NT2/D1 (cell line): Measurements from ENCODE around the gene ZNF322.

Experiments used
- DNase-seq: peaks from one replicate; pipeline ENCODE4 v3.0.0-alpha.2; 2011; ENCODE audit warnings: low read depth, low spot score
- H3K27me3 ChIP-seq: 2 replicates; pipeline ENCODE4 v1.6.0; 2011; ENCODE audit warnings: mild to moderate bottlenecking; ENCODE audit not compliant: insufficient read length, insufficient read depth
- H3K36me3 ChIP-seq: 2 replicates; pipeline ENCODE4 v1.6.1; 2011; ENCODE audit warnings: mild to moderate bottlenecking, low read length, mixed read lengths; ENCODE audit not compliant: insufficient read depth, insufficient read length
- H3K4me1 ChIP-seq: 2 replicates; pipeline ENCODE4 v1.5.1; 2011; ENCODE audit not compliant: insufficient read depth, insufficient read length
- H3K4me3 ChIP-seq: 2 replicates; pipeline ENCODE4 v1.5.1; 2011; ENCODE audit warnings: low read depth; ENCODE audit not compliant: insufficient read length
- H3K9ac ChIP-seq: 2 replicates; pipeline ENCODE4 v1.6.0; 2011; ENCODE audit warnings: low read depth; ENCODE audit not compliant: insufficient read length
- H3K9me3 ChIP-seq: 2 replicates; pipeline ENCODE4 v1.5.1; 2011; ENCODE audit warnings: mild to moderate bottlenecking, low read length; ENCODE audit not compliant: insufficient read depth
- SUZ12 ChIP-seq: IDR thresholded peaks from 2 replicates; pipeline ENCODE4 v1.6.1; 2011; ENCODE audit not compliant: insufficient read length, insufficient read depth; ENCODE audit errors: extremely low read depth
- YY1 ChIP-seq: IDR thresholded peaks from 2 replicates; pipeline ENCODE4 v1.6.1; 2011; ENCODE audit not compliant: insufficient read length, insufficient read depth
- ZNF274 ChIP-seq: IDR thresholded peaks from 2 replicates; pipeline ENCODE4 v1.6.1; 2011; ENCODE audit warnings: mild to moderate bottlenecking, low read depth, low read length

ZNF322 gene

DNA sequence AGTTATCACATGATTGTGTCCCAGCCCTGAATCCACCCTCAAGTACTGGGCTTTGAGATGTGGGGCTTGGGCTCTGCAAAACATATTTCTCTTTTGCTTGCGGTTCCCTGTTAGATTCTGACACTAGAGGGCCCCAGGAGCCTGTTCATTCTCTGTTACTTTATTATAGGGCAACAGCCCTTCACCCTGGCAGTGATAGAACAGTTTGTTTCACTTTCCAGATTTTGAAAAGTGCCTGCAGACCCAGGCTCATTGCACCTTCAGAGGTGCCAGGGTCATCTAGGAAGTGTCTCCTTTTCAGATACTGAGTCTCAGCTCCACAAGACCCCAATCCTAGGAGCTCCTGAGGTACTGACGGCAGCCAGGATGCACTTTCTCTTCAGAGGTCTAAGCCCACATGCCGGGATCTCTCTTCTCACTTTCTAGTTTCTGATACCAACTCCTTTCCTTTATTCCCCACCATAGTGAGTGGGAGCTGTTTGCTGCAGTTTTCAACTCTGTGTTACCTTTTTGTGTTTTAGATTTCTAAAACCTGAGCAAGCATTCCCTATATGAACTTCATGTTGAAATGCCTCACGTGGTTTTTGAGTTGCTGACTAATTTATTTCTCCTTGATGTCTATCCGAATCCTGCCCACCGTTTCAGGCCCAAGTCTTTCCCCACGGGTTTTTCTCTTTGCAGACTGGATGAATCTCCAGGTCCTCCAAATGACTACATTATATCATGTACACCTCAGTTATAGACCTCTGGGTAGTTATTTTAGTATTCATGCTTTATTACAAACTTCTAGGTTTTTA, 51.9 kb downstream of the ZNF322 start:
- Histone ChIP-seq H3K36me3 (no peaks in the 10 kb centered on the region), H3K4me1 (no peaks in the 10 kb centered on the region), H3K9ac (no peak overlapping the region), H3K4me3 (no peak overlapping the region), H3K9me3 (no peaks in the 10 kb centered on the region), H3K27me3 (peaks cover 15% of the 10 kb centered on the region)
- no peak for TF ChIP-seq YY1
- no peak for TF ChIP-seq ZNF274
- no peak for TF ChIP-seq SUZ12
- DNase-seq = no peak

GRCh38 chr6:26604797-26605196, 54.7 kb downstream of the ZNF322 start:
- Histone ChIP-seq H3K36me3 (peaks cover 4% of the 10 kb centered on the region), H3K4me3 (no peak overlapping the region), H3K9me3 (no peaks in the 10 kb centered on the region), H3K9ac (no peak overlapping the region), H3K27me3 (no peaks in the 10 kb centered on the region), H3K4me1 (no peaks in the 10 kb centered on the region)
- TF ChIP-seq SUZ12 (no peak), ZNF274 (no peak), YY1 (no peak)
- no peak for DNase-seq

GRCh38 chr6:26604026-26604425, 55.5 kb downstream of the ZNF322 start:
- TF ChIP-seq SUZ12 (no peak), YY1 (no peak), ZNF274 (no peak)

GRCh38 chr6:26602262-26602661, 57.3 kb downstream of the ZNF322 start:
- no peaks in the 10 kb centered on the region for H3K9me3 ChIP-seq
- H3K4me3 ChIP-seq = no peak overlapping the region
- H3K9ac ChIP-seq = no peak overlapping the region
- H3K27me3 ChIP-seq = no peaks in the 10 kb centered on the region
- peaks cover 2% of the 10 kb centered on the region for H3K4me1 ChIP-seq
- no peak for TF ChIP-seq YY1
- no peak for TF ChIP-seq ZNF274
- TF ChIP-seq SUZ12 = no peak
- H3K36me3 ChIP-seq = peaks cover 26% of the 10 kb centered on the region
- DNase-seq = no peak

More at GRCh38 chr6:26604026-26604425, 55.5 kb downstream of the ZNF322 start:
- Histone ChIP-seq H3K9me3 (no peaks in the 10 kb centered on the region), H3K27me3 (no peaks in the 10 kb centered on the region), H3K4me1 (no peaks in the 10 kb centered on the region), H3K36me3 (peaks cover 12% of the 10 kb centered on the region), H3K9ac (no peak overlapping the region), H3K4me3 (no peak overlapping the region)
- no peak for DNase-seq

DNA sequence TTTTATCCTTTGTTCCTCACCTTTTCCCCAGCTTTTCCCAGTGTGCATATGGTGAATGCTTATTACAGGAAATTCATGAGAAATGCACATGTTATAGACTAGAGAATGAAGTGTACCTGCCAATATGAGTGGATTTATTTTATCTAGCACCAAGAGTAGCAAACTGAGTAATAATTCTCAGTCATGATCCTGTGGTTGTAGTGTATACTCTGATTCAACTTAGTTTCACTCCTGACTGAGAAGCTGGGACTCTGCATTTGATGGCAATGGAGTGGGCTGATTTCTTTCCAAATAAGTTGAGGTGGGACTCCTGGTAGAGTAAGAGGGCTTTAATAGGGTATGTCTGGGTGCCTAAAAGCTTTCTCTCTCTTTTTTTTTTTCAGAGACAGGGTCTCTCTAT, 58.8 kb downstream of the ZNF322 start:
- Histone ChIP-seq H3K4me1 (peaks cover 2% of the 10 kb centered on the region), H3K4me3 (no peak overlapping the region), H3K27me3 (no peaks in the 10 kb centered on the region), H3K9me3 (no peaks in the 10 kb centered on the region), H3K9ac (no peak overlapping the region), H3K36me3 (peaks cover 26% of the 10 kb centered on the region)
- DNase-seq = no peak
- TF ChIP-seq YY1 (no peak), ZNF274 (no peak), SUZ12 (no peak)

GRCh38 chr6:26599591-26599990, 60.0 kb downstream of the ZNF322 start:
- no peaks in the 10 kb centered on the region for H3K27me3 ChIP-seq
- H3K4me3 ChIP-seq = no peak overlapping the region
- no peak for TF ChIP-seq ZNF274
- TF ChIP-seq SUZ12 = no peak
- TF ChIP-seq YY1 = no peak
- H3K36me3 ChIP-seq = peaks cover 26% of the 10 kb centered on the region
- H3K9me3 ChIP-seq = no peaks in the 10 kb centered on the region
- H3K4me1 ChIP-seq = peaks cover 2% of the 10 kb centered on the region
- DNase-seq = no peak
- H3K9ac ChIP-seq = no peak overlapping the region

DNA sequence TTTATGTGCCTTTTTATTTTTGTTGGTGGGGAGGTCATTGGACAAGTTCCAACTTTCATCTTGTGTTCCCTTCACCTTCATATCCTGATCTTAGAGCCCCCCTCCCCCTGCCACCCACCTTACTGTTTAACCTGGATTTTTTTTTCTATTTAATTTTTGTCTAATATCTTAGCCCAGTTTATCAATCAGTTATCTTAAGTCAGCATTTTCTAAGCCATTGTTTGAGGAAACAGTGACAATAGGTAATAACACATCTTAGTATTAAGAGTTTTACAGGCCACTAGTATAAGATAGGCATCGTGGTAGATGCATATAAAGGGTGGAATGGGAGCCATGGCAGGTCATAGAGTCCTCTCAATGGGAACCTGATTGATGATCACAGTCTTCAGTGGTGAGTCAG, 60.4 kb downstream of the ZNF322 start:
- H3K36me3 ChIP-seq = peaks cover 26% of the 10 kb centered on the region
- H3K9me3 ChIP-seq = no peaks in the 10 kb centered on the region
- no peak overlapping the region for H3K4me3 ChIP-seq
- peaks cover 2% of the 10 kb centered on the region for H3K4me1 ChIP-seq
- no peaks in the 10 kb centered on the region for H3K27me3 ChIP-seq
- no peak overlapping the region for H3K9ac ChIP-seq
- DNase-seq = no peak
- TF ChIP-seq SUZ12 (no peak), ZNF274 (no peak), YY1 (no peak)
